HT-29 (cell line): Measurements from ENCODE around the gene POLR3A. TPM values are rescaled to one million over a fixed set of nuclear protein-coding genes. Genes with fewer than 3 reads are reported as not detected.

Source experiments
- DNase-seq: peaks from one replicate; pipeline ENCODE4 v3.0.0-alpha.2; 2015; ENCODE audit warnings: low spot score
- total RNA-seq: library from RNA; depleted of rRNA; stranded (reverse); fragments of >200 nt; shearing (Covaris generic); gene quantifications from 2 replicates; pipeline ENCODE4 v1.2.3, GENCODE V29; 2014

The POLR3A gene
- total RNA-seq, 1 experiment from 2014 or later = 9.1 TPM

GRCh38 chr10:78046711-78047269 lies 17.5 kb upstream of the POLR3A start:
- DNase-seq = no peak

- no peak for DNase-seq
Observed at GRCh38 chr10:78045856-78046255, 16.5 kb upstream of the POLR3A start.

GRCh38 chr10:78045237-78045636 lies 15.9 kb upstream of the POLR3A start:
- no peak for DNase-seq

- DNase-seq = no peak
Observed at GRCh38 chr10:78044699-78045098, 15.4 kb upstream of the POLR3A start.

- DNase-seq = no peak
Observed at GRCh38 chr10:78044179-78044578, 14.9 kb upstream of the POLR3A start.

GRCh38 chr10:78042752-78043104 lies 13.4 kb upstream of the POLR3A start:
- DNase-seq = no peak

GRCh38 chr10:78042058-78042751 lies 12.9 kb upstream of the POLR3A start:
- no peak for DNase-seq

- DNase-seq = no peak
Observed at GRCh38 chr10:78041170-78042057, 12.1 kb upstream of the POLR3A start.

GRCh38 chr10:78039743-78040142 lies 10.4 kb upstream of the POLR3A start:
- DNase-seq = no peak

- DNase-seq = no peak
Observed at GRCh38 chr10:78038791-78039547, 9.7 kb upstream of the POLR3A start.

- DNase-seq = no peak
Observed at GRCh38 chr10:78038105-78038504, 8.8 kb upstream of the POLR3A start.

GRCh38 chr10:78035933-78036583 lies 6.7 kb upstream of the POLR3A start:
- DNase-seq = no peak

GRCh38 chr10:78035437-78035836 lies 6.1 kb upstream of the POLR3A start:
- DNase-seq = no peak

- no peak for DNase-seq
Observed at GRCh38 chr10:78035025-78035424, 5.7 kb upstream of the POLR3A start.

- DNase-seq = peak; percentile 98
Observed at GRCh38 chr10:78033637-78034470, 4.5 kb upstream of the POLR3A start, which contains the start of gene RPS24. RPS24 (plus strand) TSS chr10:78033863; CDS start chr10:78033902, 39 bp downstream.

GRCh38 chr10:78033387-78033636 lies 4.0 kb upstream of the POLR3A start:
- DNase-seq = no peak

GRCh38 chr10:78028438-78029268 lies 662 bp downstream of the POLR3A start:
- no peak for DNase-seq

- DNase-seq = no peak
Observed at GRCh38 chr10:78025685-78026364, 3.5 kb downstream of the POLR3A start.

GRCh38 chr10:78023741-78024140 lies 5.6 kb downstream of the POLR3A start:
- no peak for DNase-seq
